Measurements from ENCODE around the gene TOP2B. TPM values are rescaled to one million over a fixed set of nuclear protein-coding genes. Genes with fewer than 3 reads are reported as not detected.

TOP2B gene
- total and polyA plus RNA-seq, 8 donors = 92.7 to 310 (median 256) TPM

DNA sequence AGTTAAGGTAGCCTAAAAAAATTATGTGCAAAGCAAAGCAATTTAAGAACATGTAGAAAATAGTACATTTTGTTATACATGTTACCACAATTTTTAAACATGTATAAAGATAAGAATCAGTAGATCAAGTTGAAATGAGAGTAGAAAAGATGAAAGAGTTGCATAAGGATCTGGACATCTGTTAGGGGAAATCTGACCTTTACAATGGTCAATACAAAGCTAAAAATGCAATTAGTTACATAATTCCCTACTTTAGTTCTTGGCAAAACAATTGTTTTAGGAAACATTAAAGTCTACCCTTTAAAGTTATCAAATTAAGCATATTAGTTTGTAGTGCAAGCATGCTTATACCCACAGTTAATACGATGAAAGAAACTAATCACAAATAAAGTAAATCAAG lies 32.7 kb downstream of the TOP2B start:
- Histone ChIP-seq H3K9me3 (no peaks in the 10 kb centered on the region), H3K27me3 (no peaks in the 10 kb centered on the region), H3K36me3 (peaks cover 0 to 79% of the 10 kb centered on the region in 2 donors), H3K27ac (no peak overlapping the region), H3K4me3 (no peak overlapping the region), H3K4me1 (no peaks in the 10 kb centered on the region)
- intact Hi-C loops (cut with DNase I) = no loop called here
- no peak for ATAC-seq
- TF ChIP-seq, protein P1, sequence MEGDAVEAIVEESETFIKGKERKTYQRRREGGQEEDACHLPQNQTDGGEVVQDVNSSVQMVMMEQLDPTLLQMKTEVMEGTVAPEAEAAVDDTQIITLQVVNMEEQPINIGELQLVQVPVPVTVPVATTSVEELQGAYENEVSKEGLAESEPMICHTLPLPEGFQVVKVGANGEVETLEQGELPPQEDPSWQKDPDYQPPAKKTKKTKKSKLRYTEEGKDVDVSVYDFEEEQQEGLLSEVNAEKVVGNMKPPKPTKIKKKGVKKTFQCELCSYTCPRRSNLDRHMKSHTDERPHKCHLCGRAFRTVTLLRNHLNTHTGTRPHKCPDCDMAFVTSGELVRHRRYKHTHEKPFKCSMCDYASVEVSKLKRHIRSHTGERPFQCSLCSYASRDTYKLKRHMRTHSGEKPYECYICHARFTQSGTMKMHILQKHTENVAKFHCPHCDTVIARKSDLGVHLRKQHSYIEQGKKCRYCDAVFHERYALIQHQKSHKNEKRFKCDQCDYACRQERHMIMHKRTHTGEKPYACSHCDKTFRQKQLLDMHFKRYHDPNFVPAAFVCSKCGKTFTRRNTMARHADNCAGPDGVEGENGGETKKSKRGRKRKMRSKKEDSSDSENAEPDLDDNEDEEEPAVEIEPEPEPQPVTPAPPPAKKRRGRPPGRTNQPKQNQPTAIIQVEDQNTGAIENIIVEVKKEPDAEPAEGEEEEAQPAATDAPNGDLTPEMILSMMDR (IDR thresholded peaks at IDR 0.05) = no peak
- DNase-seq = no peak

DNA sequence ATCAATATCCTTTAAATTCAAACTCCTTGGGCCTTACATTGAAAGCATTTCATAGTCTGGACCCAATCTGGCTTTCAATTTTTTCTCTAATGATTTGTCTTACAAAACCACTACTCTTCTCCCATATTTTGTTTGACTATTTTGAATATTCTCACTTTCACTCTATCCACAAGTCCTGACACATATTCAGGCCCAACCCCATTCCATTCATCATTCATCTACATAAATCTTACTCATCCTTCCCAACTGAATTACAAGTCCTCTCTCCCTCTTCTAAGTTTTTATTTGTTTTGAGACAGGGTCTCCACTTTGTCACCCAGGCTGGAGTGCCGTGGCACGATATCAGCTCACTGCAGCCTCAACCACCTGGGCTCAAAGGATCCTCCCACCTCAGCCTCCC lies 43.6 kb downstream of the TOP2B start:
- Histone ChIP-seq H3K9me3 (no peaks in the 10 kb centered on the region), H3K36me3 (peaks cover 4 to 77% of the 10 kb centered on the region in 2 donors), H3K4me3 (no peak overlapping the region), H3K27ac (no peak overlapping the region), H3K4me1 (no peaks in the 10 kb centered on the region), H3K27me3 (no peaks in the 10 kb centered on the region)
- TF ChIP-seq, protein P1 (IDR thresholded peaks at IDR 0.05) = no peak
- ATAC-seq = no peak
- intact Hi-C loops (cut with DNase I) = no loop called here
- DNase-seq = no peak

DNA sequence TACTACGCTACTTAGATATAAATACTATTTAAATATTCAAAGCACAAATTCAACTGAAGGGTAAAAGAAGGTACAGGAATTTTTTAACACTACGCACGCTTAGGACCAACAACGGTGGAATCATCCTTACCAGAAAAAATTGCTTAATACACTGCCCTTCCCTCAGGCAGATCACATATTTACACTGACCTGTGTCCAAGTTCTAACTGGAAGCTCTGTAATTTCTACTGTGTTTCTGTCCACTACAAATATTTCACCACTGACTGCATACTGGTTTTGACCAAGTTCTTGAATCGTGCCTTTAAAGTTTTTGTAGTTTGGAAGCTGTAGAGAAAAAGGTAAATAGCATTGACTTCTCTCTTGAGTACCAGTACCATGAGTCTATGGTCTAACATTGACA lies 44.2 kb downstream of the TOP2B start:
- Histone ChIP-seq H3K9me3 (no peaks in the 10 kb centered on the region), H3K4me1 (no peaks in the 10 kb centered on the region), H3K36me3 (peaks cover 4 to 74% of the 10 kb centered on the region in 2 donors), H3K4me3 (no peak overlapping the region), H3K27me3 (no peaks in the 10 kb centered on the region), H3K27ac (no peak overlapping the region)
- intact Hi-C loops (cut with DNase I) = no loop called here
- DNase-seq = no peak
- no peak for ATAC-seq
- TF ChIP-seq, protein P1 (IDR thresholded peaks at IDR 0.05) = no peak

DNA sequence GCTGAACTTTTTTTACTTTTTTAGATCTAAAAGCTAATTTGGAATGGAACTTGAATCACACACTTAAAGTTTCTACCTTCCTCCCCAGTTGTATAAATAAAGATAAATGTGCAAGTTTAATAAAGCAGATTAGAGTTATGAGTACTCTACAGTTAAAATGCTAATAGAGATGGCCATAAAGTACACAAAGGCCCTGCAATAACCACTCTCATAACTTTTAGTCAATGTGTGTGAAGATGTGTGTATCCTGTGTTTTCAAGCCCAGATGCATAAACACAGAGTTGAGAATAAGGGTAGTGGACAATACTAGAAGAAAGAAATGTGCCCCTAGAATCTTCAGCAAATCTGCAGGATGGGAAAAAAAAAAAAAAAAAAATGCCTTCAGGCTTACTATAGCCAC lies 45.3 kb downstream of the TOP2B start:
- no peaks in the 10 kb centered on the region for H3K4me1 ChIP-seq
- H3K9me3 ChIP-seq = no peaks in the 10 kb centered on the region
- no peak overlapping the region for H3K4me3 ChIP-seq
- no peaks in the 10 kb centered on the region for H3K27me3 ChIP-seq
- DNase-seq = no peak
- no peak overlapping the region for H3K27ac ChIP-seq
- peaks cover 4 to 74% of the 10 kb centered on the region in 2 donors for H3K36me3 ChIP-seq
- intact Hi-C loops (cut with DNase I) = no loop called here
- no peak for ATAC-seq
- TF ChIP-seq, protein P1 (IDR thresholded peaks at IDR 0.05) = no peak

DNA sequence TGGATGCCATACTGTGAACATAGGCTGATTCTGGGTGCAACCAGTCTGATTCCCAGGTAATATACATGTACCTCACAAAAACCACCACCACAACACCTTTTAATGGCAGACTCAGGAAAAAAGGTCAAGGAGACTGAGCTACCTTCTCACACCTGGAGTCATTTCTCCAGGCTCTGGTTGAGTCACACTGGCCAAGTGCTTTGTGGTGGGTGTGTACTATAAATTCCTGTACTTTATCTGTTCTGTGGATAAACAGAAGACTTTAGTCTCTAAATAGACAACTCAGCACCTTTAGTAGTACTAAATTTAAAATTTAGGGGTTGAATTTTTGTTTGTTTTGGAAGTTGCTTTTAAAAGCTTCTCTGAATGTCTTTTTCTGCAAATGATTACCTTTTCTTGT lies 46.7 kb downstream of the TOP2B start:
- no peak for DNase-seq
- H3K36me3 ChIP-seq = peaks cover 1 to 71% of the 10 kb centered on the region in 2 donors
- intact Hi-C loops (cut with DNase I) = no loop called here
- no peaks in the 10 kb centered on the region for H3K9me3 ChIP-seq
- no peaks in the 10 kb centered on the region for H3K4me1 ChIP-seq
- ATAC-seq = peak; percentile 64
- no peaks in the 10 kb centered on the region for H3K27me3 ChIP-seq
- TF ChIP-seq, protein P1 (IDR thresholded peaks at IDR 0.05) = no peak
- H3K27ac ChIP-seq = no peak overlapping the region
- H3K4me3 ChIP-seq = no peak overlapping the region

All from left lung (tissue), 10 donors.